ENCODE measurements around the gene CLDN2. TPM values are rescaled to one million over a fixed set of nuclear protein-coding genes. Genes with fewer than 3 reads are reported as not detected.
A peak's percentile ranks its signal among the peaks of the same experiment; 100 is the strongest.

Gene CLDN2
- total and polyA plus RNA-seq, 4 donors = 0.37 to 25.5 (median 20.7) TPM

- H3K4me1 ChIP-seq (ENCODE audit: control insufficient read depth in 4 of 4, insufficient read depth in 4 of 4, low read length in 3 of 4) = peaks cover 0 to 10% (median 8%) of the 10 kb centered on the region in 4 donors
- 28% methylated on average over 6 of the region's 6 CpGs for WGBS
- DNase-seq (ENCODE audit: low spot score) = peak; percentile 37
- no peak overlapping the region for H3K27ac ChIP-seq (ENCODE audit: low read depth in 1 of 2, low read length in 2 of 2)
- H3K27me3 ChIP-seq (ENCODE audit: control insufficient read depth in 4 of 4, insufficient read depth in 4 of 4, low read length in 3 of 4) = peaks cover 0 to 3% (median 0%) of the 10 kb centered on the region in 4 donors
- no peaks in the 10 kb centered on the region for H3K9me3 ChIP-seq (ENCODE audit: control insufficient read depth in 4 of 4, low read length in 3 of 4)
- TF ChIP-seq FOXA1 (IDR thresholded peaks at IDR 0.05) (no peak), RAD21 (IDR thresholded peaks at IDR 0.05) (peak; percentile 89 to 94), CTCF (IDR thresholded peaks at IDR 0.05; ENCODE audit: low read depth, low read length, missing input control) (peak; percentile 79), RXRA (IDR thresholded peaks at IDR 0.05) (no peak), YY1 (IDR thresholded peaks at IDR 0.05) (no peak)
- no peak overlapping the region for H3K9ac ChIP-seq (ENCODE audit: low read depth in 1 of 2, low read length in 2 of 2)
- no peak overlapping the region for H3K4me3 ChIP-seq (ENCODE audit: low read depth in 1 of 3, low read length in 3 of 3)
- H3K36me3 ChIP-seq (ENCODE audit: control insufficient read depth in 4 of 4, insufficient read depth in 3 of 4, low read depth in 1 of 4, low read length in 3 of 4) = no peaks in the 10 kb centered on the region
Observed at GRCh38 chrX:106894392-106894909, 25.8 kb upstream of the CLDN2 start.

- Histone ChIP-seq H3K9ac (ENCODE audit: low read depth in 1 of 2, low read length in 2 of 2) (no peak overlapping the region), H3K4me3 (ENCODE audit: low read depth in 1 of 3, low read length in 3 of 3) (no peak overlapping the region), H3K27ac (ENCODE audit: low read depth in 1 of 2, low read length in 2 of 2) (no peak overlapping the region), H3K9me3 (ENCODE audit: control insufficient read depth in 4 of 4, low read length in 3 of 4) (no peaks in the 10 kb centered on the region), H3K4me1 (ENCODE audit: control insufficient read depth in 4 of 4, insufficient read depth in 4 of 4, low read length in 3 of 4) (peaks cover 0 to 13% (median 10%) of the 10 kb centered on the region in 4 donors), H3K27me3 (ENCODE audit: control insufficient read depth in 4 of 4, insufficient read depth in 4 of 4, low read length in 3 of 4) (peaks cover 0 to 3% (median 0%) of the 10 kb centered on the region in 4 donors), H3K36me3 (ENCODE audit: control insufficient read depth in 4 of 4, insufficient read depth in 3 of 4, low read depth in 1 of 4, low read length in 3 of 4) (no peaks in the 10 kb centered on the region)
- no peak for DNase-seq (ENCODE audit: low spot score)
- TF ChIP-seq HNF4A (conservative IDR thresholded peaks at IDR 0.05) (no peak), JUND (IDR thresholded peaks at IDR 0.05) (no peak), HNF4G (IDR thresholded peaks at IDR 0.05) (no peak), YY1 (IDR thresholded peaks at IDR 0.05) (no peak), FOXA2 (IDR thresholded peaks at IDR 0.05) (no peak), NR2F2 (IDR thresholded peaks at IDR 0.05) (no peak), ZBTB33 (IDR thresholded peaks at IDR 0.05) (no peak), EGR1 (IDR thresholded peaks at IDR 0.05; ENCODE audit: low read depth in 2 of 2) (no peak), RAD21 (IDR thresholded peaks at IDR 0.05) (no peak), GABPA (IDR thresholded peaks at IDR 0.05 in 1 of 2, conservative IDR thresholded peaks at IDR 0.05 in 1 of 2) (no peak), CTCF (IDR thresholded peaks at IDR 0.05; ENCODE audit: low read depth, low read length, missing input control) (no peak), REST (IDR thresholded peaks at IDR 0.05) (no peak), MAX (IDR thresholded peaks at IDR 0.05) (no peak), ATF3 (IDR thresholded peaks at IDR 0.05) (no peak), FOXA1 (IDR thresholded peaks at IDR 0.05) (no peak)
- WGBS = 54% methylated on average over 3 of the region's 3 CpGs
Observed at GRCh38 chrX:106894978-106895452, 25.2 kb upstream of the CLDN2 start.

All from liver (tissue), 9 donors.